ENCODE results near the gene ELOVL6.
A peak's percentile ranks its signal among the peaks of the same experiment; 100 is the strongest.
"Not testable (repeated sequence)": the region's sequence is repeated elsewhere in the genome, so short reads cannot be mapped to it uniquely, and the experiment has no call there.

The ELOVL6 gene

GRCh38 chr4:110197529-110198042, 829 bp downstream of the ELOVL6 start:
- peak; percentile 78 for DNase-seq

- peak; percentile 77 for DNase-seq
Measured at GRCh38 chr4:110196871-110197528, 1.4 kb downstream of the ELOVL6 start.

GRCh38 chr4:110196206-110196870, 2.1 kb downstream of the ELOVL6 start:
- peak; percentile 92 for DNase-seq

- DNase-seq, result no peak
Measured at GRCh38 chr4:110195561-110196205, 2.7 kb downstream of the ELOVL6 start.

GRCh38 chr4:110193822-110194761, 4.3 kb downstream of the ELOVL6 start:
- DNase-seq, result peak; percentile 35

DNA sequence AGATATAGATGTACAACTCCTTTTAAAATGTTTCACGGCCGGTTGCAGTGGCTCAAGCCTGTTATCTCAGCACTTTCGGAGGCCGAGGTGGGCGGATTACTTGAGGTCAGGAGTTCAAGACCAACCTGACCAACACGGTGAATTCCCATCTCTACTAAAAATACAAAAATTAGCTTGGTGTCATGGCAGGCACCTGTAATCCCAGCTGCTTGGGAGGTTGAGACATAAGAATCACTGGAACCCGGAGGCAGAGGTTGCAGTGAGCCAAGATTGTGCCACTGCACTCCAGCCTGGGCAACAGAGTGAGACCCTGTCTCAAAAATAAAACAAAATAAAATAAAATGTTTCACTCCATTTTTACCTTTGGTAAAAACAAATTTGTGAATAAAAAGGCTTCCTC, 5.1 kb downstream of the ELOVL6 start:
- DNase-seq, result not testable (repeated sequence)

DNA sequence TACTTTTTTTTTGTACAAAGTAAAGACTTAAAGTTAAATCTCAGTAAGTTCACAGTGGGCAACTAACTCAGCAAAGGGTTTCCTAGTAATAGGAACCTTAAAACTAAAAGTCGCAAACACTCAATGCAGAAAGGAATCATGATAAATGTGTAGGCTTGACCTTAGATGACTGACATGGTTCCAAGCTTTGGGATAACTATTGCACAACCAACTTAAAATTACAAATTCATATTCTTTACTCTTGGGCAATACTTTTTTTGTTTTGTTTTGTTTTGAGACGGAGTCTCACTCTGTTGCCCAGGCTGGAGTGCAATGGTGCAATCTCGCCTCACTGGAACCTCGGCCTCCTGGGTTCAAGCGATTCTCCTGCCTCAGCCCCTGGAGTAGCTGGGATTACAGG, 8.2 kb downstream of the ELOVL6 start:
- DNase-seq, result no peak

GRCh38 chr4:110188113-110188512, 10.3 kb downstream of the ELOVL6 start:
- DNase-seq, result no peak

GRCh38 chr4:110184791-110185155, 13.6 kb downstream of the ELOVL6 start:
- no peak for DNase-seq

- DNase-seq, result no peak
Measured at GRCh38 chr4:110184140-110184790, 14.2 kb downstream of the ELOVL6 start.

DNA sequence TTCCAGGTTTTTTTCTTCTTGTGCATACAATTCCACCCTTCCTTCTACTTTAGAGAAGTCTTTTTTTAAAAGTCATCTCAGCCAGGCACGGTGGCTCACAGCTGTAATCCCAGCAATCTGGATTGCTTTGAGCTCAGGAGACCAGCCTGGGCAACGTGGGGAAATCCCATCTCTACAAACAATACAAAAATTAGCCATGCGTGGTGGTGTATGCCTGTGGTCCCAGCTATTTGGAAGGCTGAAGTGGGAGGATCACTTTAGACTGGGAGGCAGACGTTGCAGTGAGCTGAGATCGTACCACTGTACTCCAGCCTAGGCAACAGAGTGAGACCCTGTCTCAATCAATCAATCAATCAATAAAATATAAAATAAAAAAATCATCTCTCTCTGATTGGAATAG, 14.8 kb downstream of the ELOVL6 start:
- DNase-seq, result no peak

- no peak for DNase-seq
Measured at GRCh38 chr4:110183058-110183457, 15.4 kb downstream of the ELOVL6 start.

DNA sequence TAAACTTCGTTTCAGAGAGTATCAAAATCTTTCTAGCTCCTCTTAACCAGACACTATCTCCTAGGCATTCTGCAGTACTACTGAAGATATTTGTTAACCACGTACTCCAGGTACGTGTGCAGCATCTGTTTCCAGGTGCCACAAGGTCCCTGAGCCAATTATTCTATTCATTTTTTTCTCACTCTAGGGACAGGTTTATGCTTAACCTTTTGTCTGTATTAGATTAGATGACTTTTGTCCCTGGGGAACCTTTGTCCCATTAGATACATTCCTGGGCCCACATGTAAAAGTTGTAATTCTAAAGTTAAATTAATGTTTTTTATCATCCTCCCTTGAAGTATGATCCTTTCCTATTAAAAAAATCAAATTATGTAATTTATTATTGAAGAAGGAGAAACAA, 16.5 kb downstream of the ELOVL6 start:
- DNase-seq, result no peak

- no peak for DNase-seq
Measured at GRCh38 chr4:110175634-110176033, 22.8 kb downstream of the ELOVL6 start.

- DNase-seq, result no peak
Measured at GRCh38 chr4:110172972-110173371, 25.4 kb downstream of the ELOVL6 start.

- no peak for DNase-seq
Measured at GRCh38 chr4:110171971-110172370, 26.4 kb downstream of the ELOVL6 start.

GRCh38 chr4:110170861-110171260, 27.6 kb downstream of the ELOVL6 start:
- no peak for DNase-seq

- no peak for DNase-seq
Measured at GRCh38 chr4:110165382-110166286, 32.8 kb downstream of the ELOVL6 start.

DNA sequence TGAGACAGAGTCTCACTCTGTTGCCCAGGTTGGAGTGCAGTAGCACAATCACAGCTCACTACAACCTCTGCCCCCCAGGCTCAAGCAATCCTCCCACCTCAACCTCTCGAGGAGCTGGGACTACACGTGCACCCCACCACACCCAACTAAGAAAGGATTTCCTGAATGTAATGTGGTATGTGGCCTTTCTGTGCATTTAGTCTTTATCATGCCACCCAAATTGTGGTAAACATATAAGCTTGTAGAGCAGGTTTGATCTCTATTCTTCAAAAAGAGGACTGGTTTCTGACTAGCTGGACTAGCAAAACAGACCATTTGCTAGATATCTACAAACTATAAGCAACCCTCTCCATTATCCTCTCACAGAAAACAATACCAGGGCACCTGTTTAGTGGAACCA, 33.6 kb downstream of the ELOVL6 start:
- no peak for DNase-seq

DNA sequence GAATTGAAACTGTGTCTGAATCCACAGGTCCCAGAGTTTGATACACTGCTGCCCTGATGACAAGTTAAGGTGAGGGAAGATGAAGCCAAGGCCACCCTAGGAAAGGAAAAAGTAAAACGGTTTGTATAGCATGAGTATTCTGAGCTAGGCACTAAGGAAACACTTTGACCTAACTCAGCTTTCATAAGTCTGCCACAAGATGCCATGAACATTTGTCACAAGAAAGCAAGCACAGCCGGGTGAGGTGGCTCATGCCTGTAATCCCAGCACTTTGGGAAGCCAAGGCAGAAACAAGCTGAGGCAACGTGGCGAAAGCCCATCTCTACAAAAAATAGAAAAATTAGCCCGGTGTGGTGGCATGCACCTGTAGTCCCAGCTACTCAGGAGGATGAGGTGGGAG, 34.2 kb downstream of the ELOVL6 start:
- DNase-seq, result no peak

Measured in right kidney (tissue), 1 donor.